Measurements from ENCODE around the gene SKAP1.

DNA sequence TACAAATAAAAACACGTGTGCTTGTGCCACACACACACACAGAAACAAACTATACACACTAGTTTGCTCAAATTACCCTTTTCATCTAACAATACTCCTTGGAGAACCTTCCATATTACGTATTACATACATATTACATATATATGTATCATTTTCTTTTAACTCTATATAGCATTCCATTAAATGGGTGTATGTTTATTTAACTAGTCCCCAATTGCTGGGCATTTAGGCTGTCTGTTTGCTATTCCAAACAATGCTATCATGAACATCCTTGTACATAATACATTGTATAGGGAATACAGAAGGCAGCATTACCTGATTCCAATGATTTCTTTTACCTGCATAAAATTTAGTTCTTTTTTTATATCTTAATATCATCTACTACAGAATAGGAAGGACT is 73.1 kb downstream of the SKAP1 start:
- TF ChIP-seq, protein P1, sequence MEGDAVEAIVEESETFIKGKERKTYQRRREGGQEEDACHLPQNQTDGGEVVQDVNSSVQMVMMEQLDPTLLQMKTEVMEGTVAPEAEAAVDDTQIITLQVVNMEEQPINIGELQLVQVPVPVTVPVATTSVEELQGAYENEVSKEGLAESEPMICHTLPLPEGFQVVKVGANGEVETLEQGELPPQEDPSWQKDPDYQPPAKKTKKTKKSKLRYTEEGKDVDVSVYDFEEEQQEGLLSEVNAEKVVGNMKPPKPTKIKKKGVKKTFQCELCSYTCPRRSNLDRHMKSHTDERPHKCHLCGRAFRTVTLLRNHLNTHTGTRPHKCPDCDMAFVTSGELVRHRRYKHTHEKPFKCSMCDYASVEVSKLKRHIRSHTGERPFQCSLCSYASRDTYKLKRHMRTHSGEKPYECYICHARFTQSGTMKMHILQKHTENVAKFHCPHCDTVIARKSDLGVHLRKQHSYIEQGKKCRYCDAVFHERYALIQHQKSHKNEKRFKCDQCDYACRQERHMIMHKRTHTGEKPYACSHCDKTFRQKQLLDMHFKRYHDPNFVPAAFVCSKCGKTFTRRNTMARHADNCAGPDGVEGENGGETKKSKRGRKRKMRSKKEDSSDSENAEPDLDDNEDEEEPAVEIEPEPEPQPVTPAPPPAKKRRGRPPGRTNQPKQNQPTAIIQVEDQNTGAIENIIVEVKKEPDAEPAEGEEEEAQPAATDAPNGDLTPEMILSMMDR (IDR thresholded peaks at IDR 0.05; ENCODE audit: insufficient read depth, low read length): no peak
- no peak for TF ChIP-seq POLR2AphosphoS5 (IDR thresholded peaks at IDR 0.05; ENCODE audit: low read depth)
- TF ChIP-seq, protein P2, sequence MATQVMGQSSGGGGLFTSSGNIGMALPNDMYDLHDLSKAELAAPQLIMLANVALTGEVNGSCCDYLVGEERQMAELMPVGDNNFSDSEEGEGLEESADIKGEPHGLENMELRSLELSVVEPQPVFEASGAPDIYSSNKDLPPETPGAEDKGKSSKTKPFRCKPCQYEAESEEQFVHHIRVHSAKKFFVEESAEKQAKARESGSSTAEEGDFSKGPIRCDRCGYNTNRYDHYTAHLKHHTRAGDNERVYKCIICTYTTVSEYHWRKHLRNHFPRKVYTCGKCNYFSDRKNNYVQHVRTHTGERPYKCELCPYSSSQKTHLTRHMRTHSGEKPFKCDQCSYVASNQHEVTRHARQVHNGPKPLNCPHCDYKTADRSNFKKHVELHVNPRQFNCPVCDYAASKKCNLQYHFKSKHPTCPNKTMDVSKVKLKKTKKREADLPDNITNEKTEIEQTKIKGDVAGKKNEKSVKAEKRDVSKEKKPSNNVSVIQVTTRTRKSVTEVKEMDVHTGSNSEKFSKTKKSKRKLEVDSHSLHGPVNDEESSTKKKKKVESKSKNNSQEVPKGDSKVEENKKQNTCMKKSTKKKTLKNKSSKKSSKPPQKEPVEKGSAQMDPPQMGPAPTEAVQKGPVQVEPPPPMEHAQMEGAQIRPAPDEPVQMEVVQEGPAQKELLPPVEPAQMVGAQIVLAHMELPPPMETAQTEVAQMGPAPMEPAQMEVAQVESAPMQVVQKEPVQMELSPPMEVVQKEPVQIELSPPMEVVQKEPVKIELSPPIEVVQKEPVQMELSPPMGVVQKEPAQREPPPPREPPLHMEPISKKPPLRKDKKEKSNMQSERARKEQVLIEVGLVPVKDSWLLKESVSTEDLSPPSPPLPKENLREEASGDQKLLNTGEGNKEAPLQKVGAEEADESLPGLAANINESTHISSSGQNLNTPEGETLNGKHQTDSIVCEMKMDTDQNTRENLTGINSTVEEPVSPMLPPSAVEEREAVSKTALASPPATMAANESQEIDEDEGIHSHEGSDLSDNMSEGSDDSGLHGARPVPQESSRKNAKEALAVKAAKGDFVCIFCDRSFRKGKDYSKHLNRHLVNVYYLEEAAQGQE (IDR thresholded peaks at IDR 0.05; ENCODE audit: insufficient replicate concordance, low read depth): no peak

Measured in HL-60 (cell line).